ENCODE results near the gene TDP1. TPM values are rescaled to one million over a fixed set of nuclear protein-coding genes. Genes with fewer than 3 reads are reported as not detected.

The TDP1 gene
- total RNA-seq, 1 donor from 2014 or later: 6.5 TPM

DNA sequence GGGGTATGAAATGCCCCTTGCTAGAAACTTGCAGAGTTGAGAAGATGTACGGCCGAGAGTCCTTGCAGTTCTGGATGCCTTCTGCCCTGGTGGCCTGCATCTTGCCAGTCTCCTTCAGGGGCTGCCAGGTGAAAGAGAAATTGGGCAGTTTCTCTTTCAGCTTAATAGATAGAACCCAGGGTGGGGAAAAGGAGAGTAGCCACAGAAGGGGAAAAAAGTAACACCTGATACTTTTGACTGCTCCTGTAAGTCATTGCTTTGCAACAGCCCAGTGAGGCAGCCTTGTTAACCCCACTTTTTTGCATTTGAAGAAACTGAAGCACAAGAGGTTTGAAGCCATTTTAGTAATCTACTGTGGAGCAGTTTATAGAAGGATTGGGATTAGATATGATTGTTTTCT, 27.6 kb downstream of the TDP1 start:
- intact Hi-C loops (cut with DNase I): no loop called here
- DNase-seq: no peak
- Histone ChIP-seq H3K36me3 (peaks cover 34% of the 10 kb centered on the region), H3K4me3 (no peak overlapping the region), H3K4me1 (no peaks in the 10 kb centered on the region), H3K9me3 (no peaks in the 10 kb centered on the region), H3K27me3 (no peaks in the 10 kb centered on the region), H3K27ac (no peak overlapping the region)
- no peak for ATAC-seq
- TF ChIP-seq, protein P1, sequence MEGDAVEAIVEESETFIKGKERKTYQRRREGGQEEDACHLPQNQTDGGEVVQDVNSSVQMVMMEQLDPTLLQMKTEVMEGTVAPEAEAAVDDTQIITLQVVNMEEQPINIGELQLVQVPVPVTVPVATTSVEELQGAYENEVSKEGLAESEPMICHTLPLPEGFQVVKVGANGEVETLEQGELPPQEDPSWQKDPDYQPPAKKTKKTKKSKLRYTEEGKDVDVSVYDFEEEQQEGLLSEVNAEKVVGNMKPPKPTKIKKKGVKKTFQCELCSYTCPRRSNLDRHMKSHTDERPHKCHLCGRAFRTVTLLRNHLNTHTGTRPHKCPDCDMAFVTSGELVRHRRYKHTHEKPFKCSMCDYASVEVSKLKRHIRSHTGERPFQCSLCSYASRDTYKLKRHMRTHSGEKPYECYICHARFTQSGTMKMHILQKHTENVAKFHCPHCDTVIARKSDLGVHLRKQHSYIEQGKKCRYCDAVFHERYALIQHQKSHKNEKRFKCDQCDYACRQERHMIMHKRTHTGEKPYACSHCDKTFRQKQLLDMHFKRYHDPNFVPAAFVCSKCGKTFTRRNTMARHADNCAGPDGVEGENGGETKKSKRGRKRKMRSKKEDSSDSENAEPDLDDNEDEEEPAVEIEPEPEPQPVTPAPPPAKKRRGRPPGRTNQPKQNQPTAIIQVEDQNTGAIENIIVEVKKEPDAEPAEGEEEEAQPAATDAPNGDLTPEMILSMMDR (IDR thresholded peaks at IDR 0.05): no peak

DNA sequence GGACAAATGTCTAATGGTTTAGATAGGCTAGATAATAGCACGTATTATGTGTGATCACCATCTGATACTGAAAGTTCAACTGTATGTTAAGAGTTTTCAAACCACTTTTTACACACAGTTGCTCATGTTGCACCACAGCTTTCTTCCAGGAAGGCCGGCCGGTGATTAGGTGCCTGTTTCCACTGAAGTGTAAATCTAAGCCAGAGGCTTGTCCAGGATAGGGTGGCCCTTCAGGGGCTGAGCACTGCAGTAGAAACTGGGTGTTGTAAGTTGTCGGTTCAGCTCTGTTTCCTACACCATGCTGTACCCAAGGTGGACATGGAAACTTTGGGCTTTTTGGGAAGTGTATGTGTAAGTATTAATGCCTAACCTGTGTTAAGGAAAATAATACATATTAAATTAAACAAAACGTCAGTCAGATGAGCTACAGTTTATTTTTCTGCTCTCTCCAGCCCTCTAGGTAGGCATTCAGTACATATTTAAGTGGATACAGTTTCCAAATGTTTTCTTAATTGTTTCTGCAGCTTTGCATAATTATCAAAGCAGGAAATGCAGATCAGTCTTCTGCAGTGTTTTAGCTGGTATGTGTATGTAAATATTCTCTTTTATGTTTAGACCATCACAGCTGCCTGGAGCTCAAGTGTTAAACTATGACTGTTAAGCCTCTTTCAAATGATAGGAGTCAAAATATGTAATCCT, 30.9 kb downstream of the TDP1 start:
- Histone ChIP-seq H3K27me3 (no peaks in the 10 kb centered on the region), H3K36me3 (peaks cover 25% of the 10 kb centered on the region), H3K27ac (no peak overlapping the region), H3K4me1 (no peaks in the 10 kb centered on the region), H3K9me3 (no peaks in the 10 kb centered on the region), H3K4me3 (no peak overlapping the region)
- TF ChIP-seq, protein P1 (IDR thresholded peaks at IDR 0.05): no peak
- ATAC-seq: no peak
- DNase-seq: no peak
- intact Hi-C loops (cut with DNase I): no loop called here

DNA sequence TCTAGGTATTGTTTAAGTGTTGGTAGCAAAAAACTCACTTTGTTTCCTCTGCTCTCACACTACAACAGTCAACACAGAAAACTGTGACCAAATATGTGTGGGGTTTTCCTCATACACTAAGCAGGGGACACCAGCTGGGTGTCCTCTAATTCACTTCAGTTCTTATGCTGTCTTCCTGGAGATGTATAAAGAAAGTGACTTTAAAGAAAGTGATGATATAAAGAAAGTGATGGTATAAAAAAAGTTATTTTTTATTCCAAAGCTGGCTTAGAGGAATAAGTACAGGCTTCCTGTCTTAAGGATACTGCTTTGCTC, 31.4 kb downstream of the TDP1 start:
- no peak overlapping the region for H3K4me3 ChIP-seq
- intact Hi-C loops (cut with DNase I): no loop called here
- no peaks in the 10 kb centered on the region for H3K4me1 ChIP-seq
- H3K27ac ChIP-seq: no peak overlapping the region
- H3K36me3 ChIP-seq: peaks cover 25% of the 10 kb centered on the region
- H3K27me3 ChIP-seq: no peaks in the 10 kb centered on the region
- TF ChIP-seq, protein P1 (IDR thresholded peaks at IDR 0.05): no peak
- H3K9me3 ChIP-seq: no peaks in the 10 kb centered on the region
- DNase-seq (no peak), ATAC-seq (no peak)

DNA sequence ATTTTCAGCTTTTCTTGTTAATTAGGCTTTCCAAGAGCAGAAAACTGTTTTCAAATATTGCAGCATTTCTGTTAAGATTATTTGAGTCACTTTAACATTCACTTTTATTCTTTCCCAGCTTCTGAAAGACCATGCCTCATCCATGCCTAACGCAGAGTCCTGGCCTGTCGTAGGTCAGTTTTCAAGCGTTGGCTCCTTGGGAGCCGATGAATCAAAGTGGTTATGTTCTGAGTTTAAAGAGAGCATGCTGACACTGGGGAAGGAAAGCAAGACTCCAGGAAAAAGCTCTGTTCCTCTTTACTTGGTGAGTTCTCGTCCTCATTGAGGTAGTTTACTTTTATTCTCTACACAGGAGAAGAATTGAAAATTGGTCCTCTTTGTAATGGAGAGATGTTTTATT, 33.1 kb downstream of the TDP1 start:
- TF ChIP-seq, protein P1 (IDR thresholded peaks at IDR 0.05): no peak
- no peak overlapping the region for H3K4me3 ChIP-seq
- no peak overlapping the region for H3K27ac ChIP-seq
- DNase-seq (no peak), ATAC-seq (no peak)
- no peaks in the 10 kb centered on the region for H3K4me1 ChIP-seq
- no peaks in the 10 kb centered on the region for H3K9me3 ChIP-seq
- no peaks in the 10 kb centered on the region for H3K27me3 ChIP-seq
- H3K36me3 ChIP-seq: peaks cover 35% of the 10 kb centered on the region
- intact Hi-C loops (cut with DNase I): no loop called here

DNA sequence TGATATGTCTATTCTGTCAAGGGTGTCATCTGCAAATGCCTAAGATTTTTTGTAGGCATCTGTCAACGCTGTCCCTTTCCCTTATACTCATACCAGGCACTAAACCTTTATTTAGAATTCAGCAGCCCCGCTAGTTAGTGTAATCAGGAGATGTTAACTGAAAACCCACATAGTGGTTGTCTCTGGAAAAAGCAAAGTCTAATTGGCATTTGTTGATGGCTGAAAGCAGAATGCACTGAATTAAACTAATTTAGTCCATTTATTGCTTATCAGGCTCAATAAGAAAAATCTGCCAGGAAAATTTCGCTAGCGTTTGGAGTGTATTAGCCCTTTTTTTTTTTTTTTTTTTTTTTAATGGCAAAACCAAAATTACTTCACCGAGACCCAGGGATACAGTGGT, 34.5 kb downstream of the TDP1 start:
- H3K36me3 ChIP-seq: peaks cover 43% of the 10 kb centered on the region
- TF ChIP-seq, protein P1 (IDR thresholded peaks at IDR 0.05): no peak
- H3K27me3 ChIP-seq: no peaks in the 10 kb centered on the region
- no peaks in the 10 kb centered on the region for H3K4me1 ChIP-seq
- H3K27ac ChIP-seq: no peak overlapping the region
- no peak for ATAC-seq
- no peak overlapping the region for H3K4me3 ChIP-seq
- H3K9me3 ChIP-seq: no peaks in the 10 kb centered on the region
- intact Hi-C loops (cut with DNase I): no loop called here
- DNase-seq: no peak
